GM21737 (cell line): ENCODE results near the gene STAP2.
A peak's percentile ranks its signal among the peaks of the same experiment; 100 is the strongest.
"Not testable (repeated sequence)": the region's sequence is repeated elsewhere in the genome, so short reads cannot be mapped to it uniquely, and the experiment has no call there.

ENCODE experiments used
- ATAC-seq: cut with Tn5 transposase; IDR thresholded peaks from one replicate; pipeline ENCODE4 v1.9.1; 2021; ENCODE audit warnings: mild to moderate bottlenecking, moderate library complexity; ENCODE audit not compliant: unreplicated experiment

STAP2 gene

GRCh38 chr19:4328991-4329681 is 9.5 kb downstream of the STAP2 start:
- ATAC-seq = not testable (repeated sequence)

GRCh38 chr19:4328243-4328990 is 10.2 kb downstream of the STAP2 start:
- peak; percentile 72 for ATAC-seq

GRCh38 chr19:4327877-4328242 is 10.8 kb downstream of the STAP2 start:
- no peak for ATAC-seq

GRCh38 chr19:4327252-4327876 is 11.3 kb downstream of the STAP2 start:
- ATAC-seq = no peak

GRCh38 chr19:4326837-4327251 is 11.8 kb downstream of the STAP2 start:
- no peak for ATAC-seq

GRCh38 chr19:4326215-4326836 is 12.3 kb downstream of the STAP2 start:
- ATAC-seq = no peak

GRCh38 chr19:4324228-4324627 is 14.4 kb downstream of the STAP2 start:
- no peak for ATAC-seq

GRCh38 chr19:4323692-4324091 is 14.9 kb downstream of the STAP2 start:
- no peak for ATAC-seq

- no peak for ATAC-seq
Measured at GRCh38 chr19:4322942-4323665, 15.5 kb downstream of the STAP2 start.

- ATAC-seq = no peak
Measured at GRCh38 chr19:4320419-4320818, 18.2 kb downstream of the STAP2 start.

GRCh38 chr19:4319067-4319718 is 19.4 kb downstream of the STAP2 start:
- ATAC-seq = no peak

GRCh38 chr19:4318460-4318859 is 20.2 kb downstream of the STAP2 start:
- no peak for ATAC-seq

- no peak for ATAC-seq
Measured at GRCh38 chr19:4316956-4317355, 21.7 kb downstream of the STAP2 start.

GRCh38 chr19:4313847-4314490 is 24.7 kb downstream of the STAP2 start:
- ATAC-seq = no peak

GRCh38 chr19:4310247-4311121 is 28.1 kb downstream of the STAP2 start:
- no peak for ATAC-seq

- no peak for ATAC-seq
Measured at GRCh38 chr19:4305659-4306058, 33.0 kb downstream of the STAP2 start.

GRCh38 chr19:4305257-4305612 is 33.4 kb downstream of the STAP2 start:
- ATAC-seq = no peak

GRCh38 chr19:4304538-4305256 is 33.9 kb downstream of the STAP2 start, which contains the start of gene FSD1:
FSD1 (plus strand) TSS chr19:4304598; CDS start chr19:4304747, 149 bp downstream.
- ATAC-seq = no peak
